Measurements from ENCODE around the gene PRMT3. TPM values are rescaled to one million over a fixed set of nuclear protein-coding genes. Genes with fewer than 3 reads are reported as not detected.
"Not testable (repeated sequence)": the region's sequence is repeated elsewhere in the genome, so short reads cannot be mapped to it uniquely, and the experiment has no call there.

Gene PRMT3
- total RNA-seq, 4 donors from 2014 or later, result 15.2 to 38.1 (median 23.0) TPM

DNA sequence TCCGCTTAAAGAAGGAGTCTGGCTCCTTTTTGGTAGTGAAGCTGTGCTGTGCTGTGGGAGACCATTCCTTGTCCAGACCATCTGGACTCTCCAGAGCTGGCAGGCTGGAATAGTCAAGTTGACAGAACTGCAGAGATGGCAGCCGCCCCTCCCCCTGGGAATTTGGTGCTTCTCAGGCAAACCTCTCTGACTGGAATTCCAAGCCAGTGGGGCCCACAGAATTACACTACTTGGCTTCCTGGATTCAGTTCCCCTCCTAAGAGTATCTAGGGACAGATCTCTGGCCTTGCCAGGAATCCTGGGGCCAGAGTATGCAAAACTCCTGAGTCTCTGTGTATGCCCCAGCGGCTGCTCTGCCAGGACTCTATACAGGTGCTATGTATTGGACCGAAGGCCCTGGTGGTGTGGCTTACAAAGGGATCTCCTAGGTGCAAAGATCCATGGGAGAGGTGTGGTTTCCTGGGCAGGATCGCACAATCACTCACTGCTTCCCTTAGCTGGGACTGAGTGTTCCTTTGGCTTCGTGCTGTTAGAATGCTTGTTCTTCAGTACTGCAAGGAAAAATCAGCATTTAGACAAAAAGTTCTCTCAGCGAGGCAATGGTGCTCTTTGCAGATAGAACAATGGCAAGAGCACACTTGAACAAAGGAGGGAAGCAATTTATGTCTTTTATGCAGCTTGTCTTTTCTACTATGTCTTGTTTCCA, 86.8 kb downstream of the PRMT3 start:
- 53 to 70% methylated on average over 5 of the region's 7 CpGs for WGBS, 2 donors
- Histone ChIP-seq H3K27me3 (no peaks in the 10 kb centered on the region), H3K4me1 (peaks cover 0 to 21% (median 10%) of the 10 kb centered on the region in 3 donors), H3K4me3 (peak overlapping the region in 1 of 4 donors; percentile 4), H3K36me3 (peaks cover 0 to 11% (median 0%) of the 10 kb centered on the region in 3 donors), H3K27ac (peak overlapping the region; percentile 4 to 63 (median 59)), H3K9me3 (no peaks in the 10 kb centered on the region)
- TF ChIP-seq POLR2A (IDR thresholded peaks at IDR 0.05), result no peak
- TF ChIP-seq, protein P1, sequence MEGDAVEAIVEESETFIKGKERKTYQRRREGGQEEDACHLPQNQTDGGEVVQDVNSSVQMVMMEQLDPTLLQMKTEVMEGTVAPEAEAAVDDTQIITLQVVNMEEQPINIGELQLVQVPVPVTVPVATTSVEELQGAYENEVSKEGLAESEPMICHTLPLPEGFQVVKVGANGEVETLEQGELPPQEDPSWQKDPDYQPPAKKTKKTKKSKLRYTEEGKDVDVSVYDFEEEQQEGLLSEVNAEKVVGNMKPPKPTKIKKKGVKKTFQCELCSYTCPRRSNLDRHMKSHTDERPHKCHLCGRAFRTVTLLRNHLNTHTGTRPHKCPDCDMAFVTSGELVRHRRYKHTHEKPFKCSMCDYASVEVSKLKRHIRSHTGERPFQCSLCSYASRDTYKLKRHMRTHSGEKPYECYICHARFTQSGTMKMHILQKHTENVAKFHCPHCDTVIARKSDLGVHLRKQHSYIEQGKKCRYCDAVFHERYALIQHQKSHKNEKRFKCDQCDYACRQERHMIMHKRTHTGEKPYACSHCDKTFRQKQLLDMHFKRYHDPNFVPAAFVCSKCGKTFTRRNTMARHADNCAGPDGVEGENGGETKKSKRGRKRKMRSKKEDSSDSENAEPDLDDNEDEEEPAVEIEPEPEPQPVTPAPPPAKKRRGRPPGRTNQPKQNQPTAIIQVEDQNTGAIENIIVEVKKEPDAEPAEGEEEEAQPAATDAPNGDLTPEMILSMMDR (IDR thresholded peaks at IDR 0.05), result no peak
- DNase-seq, result no peak
- intact Hi-C loops (cut with DNase I), result no loop called here

DNA sequence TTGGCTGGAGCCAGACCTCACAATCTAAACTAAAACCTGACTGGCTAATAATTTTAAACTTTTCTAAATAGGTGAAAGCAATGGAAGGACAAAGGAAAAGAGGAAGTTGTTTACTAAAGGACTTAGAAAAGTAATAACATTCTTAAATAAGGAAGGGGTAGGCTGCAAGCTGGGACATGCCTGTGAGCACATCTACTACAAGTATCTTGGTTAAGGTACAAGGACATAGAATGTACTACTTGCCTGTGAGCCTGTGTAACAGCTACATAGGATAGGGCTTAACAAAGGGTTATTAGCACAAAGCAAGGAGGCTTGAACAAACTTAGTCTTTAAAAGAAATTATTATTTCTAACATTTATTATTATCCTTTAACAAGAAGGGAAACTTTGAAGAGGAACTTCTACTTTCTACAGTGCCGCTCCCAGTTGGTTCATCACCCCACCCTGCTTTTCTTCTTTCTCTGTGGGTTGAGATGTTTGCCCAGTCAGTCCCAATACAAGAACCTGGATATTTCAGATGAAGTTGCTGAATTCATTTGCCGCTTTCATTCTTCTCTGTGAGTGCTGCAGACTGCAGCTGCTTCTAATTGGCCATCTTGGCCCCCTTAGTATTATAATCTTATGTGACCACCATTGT, 87.5 kb downstream of the PRMT3 start:
- no peak for DNase-seq
- intact Hi-C loops (cut with DNase I), result no loop called here
- Histone ChIP-seq H3K4me3 (peak overlapping the region in 1 of 4 donors; percentile 4), H3K4me1 (peaks cover 0 to 21% (median 10%) of the 10 kb centered on the region in 3 donors), H3K36me3 (peaks cover 0 to 14% (median 0%) of the 10 kb centered on the region in 3 donors), H3K27ac (peak overlapping the region; percentile 4 to 63 (median 59)), H3K9me3 (no peaks in the 10 kb centered on the region), H3K27me3 (no peaks in the 10 kb centered on the region)
- no peak for TF ChIP-seq POLR2A (IDR thresholded peaks at IDR 0.05)
- TF ChIP-seq, protein P1 (IDR thresholded peaks at IDR 0.05), result no peak
- WGBS, 2 donors, result 68 to 70% methylated on average over 2 of the region's 2 CpGs

DNA sequence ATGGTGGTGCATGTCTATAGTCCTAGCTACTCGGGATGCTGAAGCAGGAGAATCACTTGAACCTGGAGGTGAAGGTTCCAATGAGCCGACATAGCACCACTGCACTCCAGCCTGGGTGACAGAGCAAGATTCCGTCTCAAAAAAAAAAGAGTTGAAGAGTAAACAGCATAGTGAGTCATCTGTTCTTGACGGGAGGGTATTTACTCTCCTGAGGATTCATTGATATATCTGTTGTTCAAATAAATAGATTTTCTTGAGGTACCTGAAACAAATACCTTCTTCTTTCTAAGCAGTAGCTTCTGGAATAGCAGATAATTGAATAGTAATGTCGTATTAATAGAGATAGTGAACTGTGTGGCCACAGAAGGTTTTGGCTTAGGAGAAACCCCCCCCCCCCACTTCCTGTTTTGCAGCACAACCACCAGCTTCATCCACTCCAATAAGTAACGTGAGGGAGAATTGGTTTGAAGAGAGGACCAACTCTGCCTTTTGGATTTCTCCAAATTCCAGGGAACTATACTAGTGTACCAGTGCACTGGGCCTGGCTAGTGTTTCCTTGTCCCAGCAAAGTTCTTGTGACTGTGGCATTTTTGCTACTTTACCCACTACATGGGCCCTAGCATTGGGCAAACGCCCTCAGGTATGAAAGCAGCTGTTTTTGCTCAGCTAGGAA, 90.0 kb downstream of the PRMT3 start:
- peaks cover 0 to 21% (median 10%) of the 10 kb centered on the region in 3 donors for H3K4me1 ChIP-seq
- TF ChIP-seq POLR2A (IDR thresholded peaks at IDR 0.05), result no peak
- TF ChIP-seq, protein P1 (IDR thresholded peaks at IDR 0.05), result no peak
- DNase-seq, result no peak
- peaks cover 0 to 4% (median 0%) of the 10 kb centered on the region in 3 donors for H3K36me3 ChIP-seq
- 66 to 72% methylated on average over 7 of the region's 7 CpGs for WGBS, 2 donors
- no peaks in the 10 kb centered on the region for H3K9me3 ChIP-seq
- intact Hi-C loops (cut with DNase I), result no loop called here
- no peak overlapping the region for H3K27ac ChIP-seq
- no peaks in the 10 kb centered on the region for H3K27me3 ChIP-seq
- no peak overlapping the region for H3K4me3 ChIP-seq

DNA sequence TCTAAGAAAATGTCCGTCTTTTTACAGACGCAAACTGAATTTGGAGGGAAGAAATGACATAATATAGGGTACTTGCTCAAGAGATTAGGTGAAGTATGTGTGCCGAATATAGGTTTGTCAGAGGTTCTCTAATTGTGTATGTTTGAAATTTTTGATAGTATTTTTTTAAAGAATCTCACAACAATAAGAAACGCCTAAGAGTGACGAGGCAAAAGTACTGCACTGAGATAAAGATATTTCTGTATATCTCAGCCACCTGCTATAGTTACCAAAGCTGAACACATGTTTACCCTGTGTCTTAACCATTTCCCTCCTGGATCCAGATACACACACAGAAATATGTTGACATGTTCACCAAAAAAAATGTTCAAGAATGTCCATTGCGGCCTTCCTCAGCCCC, 92.0 kb downstream of the PRMT3 start:
- no peak overlapping the region for H3K4me3 ChIP-seq
- no peak overlapping the region for H3K27ac ChIP-seq
- no peaks in the 10 kb centered on the region for H3K27me3 ChIP-seq
- H3K9me3 ChIP-seq, result no peaks in the 10 kb centered on the region
- intact Hi-C loops (cut with DNase I), result no loop called here
- H3K4me1 ChIP-seq, result peaks cover 0 to 21% (median 3%) of the 10 kb centered on the region in 3 donors
- DNase-seq, result no peak
- TF ChIP-seq POLR2A (IDR thresholded peaks at IDR 0.05), result no peak
- TF ChIP-seq, protein P1 (IDR thresholded peaks at IDR 0.05), result no peak
- peaks cover 0 to 4% (median 0%) of the 10 kb centered on the region in 3 donors for H3K36me3 ChIP-seq
- 95 to 97% methylated on average over 6 of the region's 6 CpGs for WGBS, 2 donors

DNA sequence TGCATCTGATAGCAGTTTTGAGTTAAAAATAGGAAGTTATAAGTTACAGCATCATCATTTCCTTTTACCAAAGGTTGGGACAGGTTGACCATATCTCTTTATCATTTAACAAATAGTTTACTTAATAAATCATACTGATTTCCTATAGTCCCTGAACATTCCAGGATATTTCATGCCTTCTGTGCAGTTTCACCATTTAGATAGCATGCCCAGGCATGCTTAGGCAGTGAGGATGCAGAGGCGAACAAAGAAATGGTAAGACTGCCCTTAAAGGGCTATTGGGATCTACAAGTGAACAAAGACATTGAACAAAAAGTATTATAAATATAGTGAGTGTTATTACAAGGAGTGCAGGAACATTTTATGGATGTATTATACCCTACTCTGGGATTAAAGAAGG, 96.4 kb downstream of the PRMT3 start:
- Histone ChIP-seq H3K27ac (no peak overlapping the region), H3K9me3 (no peaks in the 10 kb centered on the region), H3K4me1 (peaks cover 0 to 7% (median 0%) of the 10 kb centered on the region in 3 donors), H3K4me3 (no peak overlapping the region), H3K36me3 (peaks cover 0 to 15% (median 0%) of the 10 kb centered on the region in 3 donors), H3K27me3 (no peaks in the 10 kb centered on the region)
- TF ChIP-seq, protein P1 (IDR thresholded peaks at IDR 0.05), result no peak
- TF ChIP-seq POLR2A (IDR thresholded peaks at IDR 0.05), result no peak
- intact Hi-C loops (cut with DNase I), result no loop called here
- no peak for DNase-seq
- 53 to 56% methylated on average over 1 of the region's 1 CpG for WGBS, 2 donors

DNA sequence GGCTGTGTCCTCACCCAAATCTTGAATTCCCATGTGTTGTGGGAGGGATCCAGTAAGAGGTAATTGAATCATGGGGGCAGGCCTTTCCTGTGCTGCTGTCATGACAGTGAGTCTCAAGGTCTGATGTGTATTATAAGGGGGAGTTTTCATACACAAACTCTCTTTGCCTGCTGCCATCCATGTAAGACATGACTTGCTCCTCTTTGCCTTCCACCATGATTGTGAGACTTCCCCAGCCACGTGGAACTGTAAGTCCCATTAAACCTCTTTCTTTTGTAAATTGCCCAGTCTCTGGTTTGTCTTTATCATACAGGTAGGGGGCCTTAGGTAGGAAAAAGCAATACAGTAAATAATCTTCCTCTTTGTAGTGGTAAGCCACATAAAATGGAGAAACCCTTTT, 96.9 kb downstream of the PRMT3 start:
- H3K9me3 ChIP-seq; H3K27ac ChIP-seq; H3K4me3 ChIP-seq; DNase-seq; H3K27me3 ChIP-seq; H3K4me1 ChIP-seq; intact Hi-C loops (cut with DNase I): not testable (repeated sequence)
- WGBS, 2 donors, result 83 to 91% methylated on average over 1 of the region's 1 CpG
- peaks cover 0 to 15% (median 0%) of the 10 kb centered on the region in 3 donors for H3K36me3 ChIP-seq

All from esophagus squamous epithelium (tissue), 5 donors.